Peyer's patch (tissue), 4 donors: Measurements from ENCODE around the gene TECR.
"Not testable (repeated sequence)": the region's sequence is repeated elsewhere in the genome, so short reads cannot be mapped to it uniquely, and the experiment has no call there.

Experiments
- CTCF ChIP-seq, 6 experiments: fragments of 450-650 bp in 4 of 6; fragments of 200-600 bp in 2 of 6; sonication (generic) in 1 of 6; IDR thresholded peaks; one replicate each; pipeline ENCODE4 v1.5.1; 2017 to 2019; ENCODE audit warnings: antibody characterized with exemption in 6 of 6, mild to moderate bottlenecking in 3 of 6, moderate library complexity in 1 of 6
- POLR2A ChIP-seq, 2 donors: fragments of 450-650 bp; IDR thresholded peaks; one replicate each; pipeline ENCODE4 v1.5.1; 2017; ENCODE audit warnings: antibody characterized with exemption in 2 of 2, mild to moderate bottlenecking in 2 of 2, moderate library complexity in 2 of 2

DNA sequence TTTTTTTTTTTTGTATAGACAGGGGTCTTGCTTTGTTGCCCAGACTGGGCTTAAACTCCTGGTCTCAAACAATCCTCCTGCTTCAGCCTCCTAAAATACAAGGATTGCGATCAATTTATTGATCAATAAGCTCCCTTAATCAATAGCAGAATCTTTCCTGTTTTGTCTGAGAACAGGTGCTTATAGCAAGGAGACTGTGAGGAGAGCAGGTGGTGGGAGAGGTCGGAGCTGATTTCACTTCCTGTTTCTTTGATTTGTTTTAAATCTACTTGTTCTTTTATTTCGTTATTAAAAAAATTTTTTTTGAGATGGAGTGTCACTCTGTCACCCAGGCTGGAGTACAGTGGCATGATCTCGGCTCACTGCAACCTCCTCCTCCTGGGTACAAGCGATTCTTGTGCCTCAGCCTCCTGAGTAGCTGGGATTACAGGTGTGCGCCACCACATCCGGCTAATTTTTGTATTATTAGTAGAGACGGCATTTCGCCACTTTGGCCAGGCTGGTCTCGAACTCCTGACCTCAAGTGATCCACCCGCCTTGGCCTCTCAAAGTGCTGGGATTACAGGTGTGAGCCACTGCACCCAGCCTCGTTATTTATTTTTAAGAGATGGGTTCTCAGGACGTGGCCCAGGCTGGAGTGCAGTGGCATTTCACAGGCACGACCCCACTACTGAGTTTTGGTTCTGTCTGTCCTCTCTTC, 84.2 kb downstream of the TECR start:
- not testable (repeated sequence) for TF ChIP-seq CTCF, POLR2A (IDR thresholded peaks at IDR 0.05)
